ENCODE data around the gene SGSM2. TPM values are rescaled to one million over a fixed set of nuclear protein-coding genes. Genes with fewer than 3 reads are reported as not detected.

The SGSM2 gene
- total and polyA plus RNA-seq, 3 experiments from 2014 or later: 16.3 to 43.1 (median 39.8) TPM

- no peak overlapping the region for H3K27ac ChIP-seq (ENCODE audit: low read depth, low read length)
- H3K36me3 Mint-ChIP-seq: peaks cover 0 to 76% (median 0%) of the 10 kb centered on the region in 3 donors
- no peaks in the 10 kb centered on the region for H3K9me3 ChIP-seq (ENCODE audit: low read length)
- ChIA-PET CTCF (interaction anchor here (0.5 to 2.7 kb wide), 2 partner anchors 40 to 553 kb away, joined by 3 to 11 read pairs; no protein-coding TSS in a partner anchor), POLR2A (no interaction called here)
- no peak for DNase-seq
- H3K9me3 Mint-ChIP-seq: no peaks in the 10 kb centered on the region
- peak overlapping the region in 1 of 8 donors; percentile 21 for H3K27ac Mint-ChIP-seq
- no peak overlapping the region for H3K4me3 Mint-ChIP-seq
- H3K27me3 Mint-ChIP-seq: no peaks in the 10 kb centered on the region
- H3K36me3 ChIP-seq (ENCODE audit: insufficient read depth, low read length): no peaks in the 10 kb centered on the region
- H3K4me1 Mint-ChIP-seq: no peaks in the 10 kb centered on the region
- no peaks in the 10 kb centered on the region for H3K27me3 ChIP-seq (ENCODE audit: insufficient read depth, low read length, poor library complexity, severe bottlenecking)
- H3K4me1 ChIP-seq (ENCODE audit: insufficient read depth, low read length): no peaks in the 10 kb centered on the region
- no peak overlapping the region for H3K4me3 ChIP-seq (ENCODE audit: low read length)
These were observed 38.8 kb downstream of the SGSM2 start for GRCh38 chr17:2376107-2376506.

GRCh38 chr17:2377659-2378058, 40.4 kb downstream of the SGSM2 start:
- Mint-ChIP-seq H3K4me1 (peaks cover 0 to 3% (median 3%) of the 10 kb centered on the region in 3 donors), H3K27ac (peak overlapping the region in 1 of 8 donors; percentile 85), H3K9me3 (no peaks in the 10 kb centered on the region), H3K27me3 (no peaks in the 10 kb centered on the region), H3K36me3 (peaks cover 0 to 68% (median 0%) of the 10 kb centered on the region in 3 donors), H3K4me3 (no peak overlapping the region)
- no peak for DNase-seq
- POLR2A ChIA-PET: no interaction called here
- Histone ChIP-seq H3K36me3 (ENCODE audit: insufficient read depth, low read length) (no peaks in the 10 kb centered on the region), H3K9me3 (ENCODE audit: low read length) (no peaks in the 10 kb centered on the region), H3K27ac (ENCODE audit: low read depth, low read length) (no peak overlapping the region), H3K4me3 (ENCODE audit: low read length) (no peak overlapping the region), H3K27me3 (ENCODE audit: insufficient read depth, low read length, poor library complexity, severe bottlenecking) (no peaks in the 10 kb centered on the region), H3K4me1 (ENCODE audit: insufficient read depth, low read length) (no peaks in the 10 kb centered on the region)
- CTCF ChIA-PET: interaction anchor here (0.8 to 2.7 kb wide), 3 partner anchors 24 to 41 kb away, joined by 3 to 11 read pairs (median 4); no protein-coding TSS in a partner anchor

GRCh38 chr17:2378905-2379304, 41.6 kb downstream of the SGSM2 start:
- no peaks in the 10 kb centered on the region for H3K27me3 ChIP-seq (ENCODE audit: insufficient read depth, low read length, poor library complexity, severe bottlenecking)
- H3K27ac ChIP-seq (ENCODE audit: low read depth, low read length): no peak overlapping the region
- no peak overlapping the region for H3K4me3 Mint-ChIP-seq
- peak overlapping the region in 1 of 8 donors; percentile 33 for H3K27ac Mint-ChIP-seq
- ChIA-PET CTCF (interaction anchor here (0.9 to 1.5 kb wide), 3 partner anchors 14 to 91 kb away, joined by 3 to 5 read pairs (median 4); no protein-coding TSS in a partner anchor), POLR2A (no interaction called here)
- no peak overlapping the region for H3K4me3 ChIP-seq (ENCODE audit: low read length)
- DNase-seq: no peak
- H3K9me3 Mint-ChIP-seq: no peaks in the 10 kb centered on the region
- H3K36me3 ChIP-seq (ENCODE audit: insufficient read depth, low read length): no peaks in the 10 kb centered on the region
- H3K4me1 ChIP-seq (ENCODE audit: insufficient read depth, low read length): no peaks in the 10 kb centered on the region
- H3K4me1 Mint-ChIP-seq: peaks cover 0 to 7% (median 3%) of the 10 kb centered on the region in 3 donors
- no peaks in the 10 kb centered on the region for H3K9me3 ChIP-seq (ENCODE audit: low read length)
- no peaks in the 10 kb centered on the region for H3K27me3 Mint-ChIP-seq
- peaks cover 0 to 58% (median 0%) of the 10 kb centered on the region in 3 donors for H3K36me3 Mint-ChIP-seq

- ChIA-PET POLR2A (interaction anchor here (1.1 kb wide), 1 partner anchor 36 kb away, joined by 3 read pairs; no protein-coding TSS in a partner anchor), CTCF (interaction anchor here (0.9 to 1.5 kb wide), 3 partner anchors 13 to 92 kb away, joined by 3 to 5 read pairs (median 4); no protein-coding TSS in a partner anchor)
- Histone ChIP-seq H3K27me3 (ENCODE audit: insufficient read depth, low read length, poor library complexity, severe bottlenecking) (no peaks in the 10 kb centered on the region), H3K4me3 (ENCODE audit: low read length) (no peak overlapping the region), H3K36me3 (ENCODE audit: insufficient read depth, low read length) (no peaks in the 10 kb centered on the region), H3K9me3 (ENCODE audit: low read length) (no peaks in the 10 kb centered on the region), H3K27ac (ENCODE audit: low read depth, low read length) (no peak overlapping the region), H3K4me1 (ENCODE audit: insufficient read depth, low read length) (no peaks in the 10 kb centered on the region)
- Mint-ChIP-seq H3K27ac (peak overlapping the region in 1 of 8 donors; percentile 33), H3K4me3 (no peak overlapping the region), H3K4me1 (peaks cover 0 to 7% (median 3%) of the 10 kb centered on the region in 3 donors), H3K9me3 (no peaks in the 10 kb centered on the region), H3K27me3 (peaks cover 0 to 1% of the 10 kb centered on the region in 2 donors), H3K36me3 (peaks cover 0 to 56% (median 0%) of the 10 kb centered on the region in 3 donors)
- DNase-seq: no peak
These were observed 42.4 kb downstream of the SGSM2 start for GRCh38 chr17:2379489-2380225.

- Histone ChIP-seq H3K9me3 (ENCODE audit: low read length) (no peaks in the 10 kb centered on the region), H3K4me3 (ENCODE audit: low read length) (no peak overlapping the region), H3K27me3 (ENCODE audit: insufficient read depth, low read length, poor library complexity, severe bottlenecking) (no peaks in the 10 kb centered on the region), H3K27ac (ENCODE audit: low read depth, low read length) (no peak overlapping the region), H3K4me1 (ENCODE audit: insufficient read depth, low read length) (no peaks in the 10 kb centered on the region), H3K36me3 (ENCODE audit: insufficient read depth, low read length) (no peaks in the 10 kb centered on the region)
- CTCF ChIA-PET: interaction anchor here (3.7 to 7.3 kb wide), 2 partner anchors 12 to 37 kb away, joined by 37 to 250 read pairs; no protein-coding TSS in a partner anchor
- Mint-ChIP-seq H3K36me3 (peaks cover 0 to 51% (median 0%) of the 10 kb centered on the region in 3 donors), H3K27ac (peak overlapping the region in 2 of 8 donors; percentile 19 to 73), H3K9me3 (no peaks in the 10 kb centered on the region), H3K4me1 (peaks cover 0 to 7% (median 3%) of the 10 kb centered on the region in 3 donors), H3K4me3 (no peak overlapping the region), H3K27me3 (peaks cover 0 to 1% of the 10 kb centered on the region in 2 donors)
- DNase-seq: no peak
- POLR2A ChIA-PET: interaction anchor here (1.1 kb wide), 1 partner anchor 36 kb away, joined by 3 read pairs; no protein-coding TSS in a partner anchor
These were observed 43.1 kb downstream of the SGSM2 start for GRCh38 chr17:2380226-2380922.

GRCh38 chr17:2380950-2381649, 43.8 kb downstream of the SGSM2 start:
- Mint-ChIP-seq H3K27ac (peak overlapping the region in 3 of 8 donors; percentile 42 to 73 (median 47)), H3K36me3 (peaks cover 0 to 53% (median 0%) of the 10 kb centered on the region in 3 donors)
- H3K36me3 ChIP-seq (ENCODE audit: insufficient read depth, low read length): no peaks in the 10 kb centered on the region

GRCh38 chr17:2383628-2384167, 46.4 kb downstream of the SGSM2 start:
- peaks cover 0 to 14% (median 6%) of the 10 kb centered on the region in 3 donors for H3K4me1 Mint-ChIP-seq
- Histone ChIP-seq H3K27me3 (ENCODE audit: insufficient read depth, low read length, poor library complexity, severe bottlenecking) (no peaks in the 10 kb centered on the region), H3K27ac (ENCODE audit: low read depth, low read length) (peak overlapping the region; percentile 39), H3K36me3 (ENCODE audit: insufficient read depth, low read length) (no peaks in the 10 kb centered on the region), H3K9me3 (ENCODE audit: low read length) (no peaks in the 10 kb centered on the region), H3K4me3 (ENCODE audit: low read length) (no peak overlapping the region), H3K4me1 (ENCODE audit: insufficient read depth, low read length) (no peaks in the 10 kb centered on the region)
- H3K36me3 Mint-ChIP-seq: peaks cover 0 to 54% (median 4%) of the 10 kb centered on the region in 3 donors
- CTCF ChIA-PET: interaction anchor here (0.6 to 7.3 kb wide), 11 partner anchors 8 to 631 kb away, joined by 3 to 250 read pairs (median 14); no protein-coding TSS in a partner anchor
- POLR2A ChIA-PET: interaction anchor here (1.2 to 2.6 kb wide), 5 partner anchors 9 to 128 kb away, joined by 4 to 14 read pairs (median 4); partner anchors contain the start of gene METTL16
- DNase-seq: no peak
- H3K9me3 Mint-ChIP-seq: no peaks in the 10 kb centered on the region
- H3K4me3 Mint-ChIP-seq: no peak overlapping the region
- H3K27me3 Mint-ChIP-seq: peaks cover 0 to 1% of the 10 kb centered on the region in 2 donors
- peak overlapping the region in 6 of 8 donors; percentile 29 to 98 (median 57) for H3K27ac Mint-ChIP-seq

More at GRCh38 chr17:2380950-2381649, 43.8 kb downstream of the SGSM2 start:
- peaks cover 0 to 1% of the 10 kb centered on the region in 2 donors for H3K27me3 Mint-ChIP-seq
- no peaks in the 10 kb centered on the region for H3K4me1 ChIP-seq (ENCODE audit: insufficient read depth, low read length)
- no peak for DNase-seq
- no peak overlapping the region for H3K4me3 ChIP-seq (ENCODE audit: low read length)
- POLR2A ChIA-PET: interaction anchor here (1.1 to 2.6 kb wide), 3 partner anchors 18 to 35 kb away, joined by 3 to 14 read pairs (median 14); no protein-coding TSS in a partner anchor
- no peaks in the 10 kb centered on the region for H3K9me3 ChIP-seq (ENCODE audit: low read length)
- peaks cover 0 to 7% (median 3%) of the 10 kb centered on the region in 3 donors for H3K4me1 Mint-ChIP-seq
- H3K27ac ChIP-seq (ENCODE audit: low read depth, low read length): no peak overlapping the region
- CTCF ChIA-PET: interaction anchor here (1.2 to 7.3 kb wide), 9 partner anchors 11 to 456 kb away, joined by 3 to 250 read pairs (median 14); no protein-coding TSS in a partner anchor
- no peaks in the 10 kb centered on the region for H3K27me3 ChIP-seq (ENCODE audit: insufficient read depth, low read length, poor library complexity, severe bottlenecking)
- H3K9me3 Mint-ChIP-seq: no peaks in the 10 kb centered on the region
- no peak overlapping the region for H3K4me3 Mint-ChIP-seq
